ENCODE data around the gene SLC25A12.

GRCh38 chr2:171908235-171908634, 14.2 kb upstream of the SLC25A12 start:
- no peak for TF ChIP-seq POLR2AphosphoS5 (IDR thresholded peaks at IDR 0.05)
- TF ChIP-seq CTCF (IDR thresholded peaks at IDR 0.05) = no peak
